HG03196 (cell line): ENCODE results near the gene GNAL.
"Not testable (repeated sequence)": the region's sequence is repeated elsewhere in the genome, so short reads cannot be mapped to it uniquely, and the experiment has no call there.

Source experiments
- ATAC-seq: cut with Tn5 transposase; IDR thresholded peaks from one replicate; pipeline ENCODE4 v1.9.1; 2021; ENCODE audit not compliant: unreplicated experiment

Gene GNAL

DNA sequence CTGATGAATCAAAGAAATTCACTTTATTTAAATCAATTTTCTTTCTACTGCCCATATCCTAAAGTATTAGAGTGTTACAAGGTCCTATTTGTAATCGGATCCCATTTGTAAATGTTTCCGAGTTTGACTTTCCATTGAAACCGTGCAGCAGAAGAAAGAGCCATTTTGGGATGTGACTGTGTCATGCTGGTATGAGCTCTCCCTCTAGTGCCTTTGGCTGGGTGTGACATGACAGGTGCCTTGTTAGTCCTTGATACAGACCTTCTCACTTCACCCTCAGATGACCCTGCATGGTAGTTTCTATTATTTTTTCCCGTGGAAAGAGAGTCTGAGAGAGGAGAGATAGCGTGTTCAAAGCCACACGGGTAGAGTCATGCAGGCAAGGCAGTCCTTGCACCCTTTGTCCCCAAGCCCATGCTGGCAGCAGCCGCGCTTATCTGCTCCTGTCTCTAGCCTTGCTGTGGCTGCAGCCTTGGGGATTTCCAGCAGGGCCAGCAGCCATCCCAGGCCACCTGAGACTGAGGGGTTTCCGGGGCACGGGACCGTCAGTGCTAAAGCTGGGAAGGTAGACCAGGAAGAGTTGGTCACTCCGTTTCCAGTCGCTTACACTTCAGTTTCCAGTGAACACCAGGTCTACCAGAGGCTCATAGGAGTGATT, 183.5 kb downstream of the GNAL start:
- ATAC-seq: no peak

DNA sequence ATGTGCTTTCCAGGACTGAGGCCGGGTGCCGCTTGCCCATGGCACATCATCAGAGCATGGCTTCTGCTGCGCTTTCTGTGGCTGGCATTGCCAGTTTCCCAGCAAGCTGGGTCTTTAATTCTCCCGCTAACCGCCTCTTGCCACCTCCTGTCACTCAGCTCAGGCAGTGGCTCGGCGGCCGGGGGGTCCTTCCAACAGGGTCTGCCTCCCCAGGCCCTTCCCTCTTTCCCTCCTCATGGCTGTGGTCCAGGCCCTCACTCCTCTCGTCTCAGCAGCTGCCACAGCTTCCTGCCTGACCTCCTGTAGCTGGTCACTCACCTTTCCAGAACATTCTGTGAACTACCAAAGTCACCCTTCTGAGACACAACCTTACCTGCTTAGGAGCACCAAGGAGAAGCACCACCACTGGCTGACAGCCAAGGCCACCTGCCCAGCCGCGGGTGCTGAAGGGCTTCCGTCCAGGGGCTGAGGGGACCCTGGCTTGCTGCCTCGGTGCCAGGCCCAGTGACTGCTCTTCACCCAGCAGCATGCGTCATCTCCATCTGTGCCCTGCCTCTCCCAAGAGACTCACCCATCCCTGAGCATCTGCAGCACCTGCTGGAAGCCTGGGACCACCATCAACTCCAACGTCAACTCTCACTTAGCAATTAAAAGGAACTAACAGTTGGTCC, 184.7 kb downstream of the GNAL start:
- ATAC-seq: no peak

DNA sequence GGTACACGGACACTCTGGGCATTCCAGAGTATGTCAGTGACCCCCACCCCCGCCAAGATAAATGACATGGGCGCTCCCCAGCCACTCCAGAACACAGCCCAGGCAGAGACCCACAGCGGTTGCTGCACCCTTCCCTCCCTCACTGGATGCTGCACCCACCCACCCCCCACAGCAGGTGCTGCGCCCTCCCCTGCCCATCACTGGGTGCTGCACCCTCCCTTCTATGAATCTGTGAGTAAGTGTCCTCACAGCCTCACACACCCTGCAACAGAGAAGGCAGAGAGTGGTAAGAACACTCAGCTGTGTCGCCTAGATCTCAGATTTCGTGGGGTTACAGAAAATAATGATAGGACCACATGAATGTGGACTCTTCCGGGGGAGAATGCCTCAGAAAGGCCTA, 185.6 kb downstream of the GNAL start:
- ATAC-seq: no peak

DNA sequence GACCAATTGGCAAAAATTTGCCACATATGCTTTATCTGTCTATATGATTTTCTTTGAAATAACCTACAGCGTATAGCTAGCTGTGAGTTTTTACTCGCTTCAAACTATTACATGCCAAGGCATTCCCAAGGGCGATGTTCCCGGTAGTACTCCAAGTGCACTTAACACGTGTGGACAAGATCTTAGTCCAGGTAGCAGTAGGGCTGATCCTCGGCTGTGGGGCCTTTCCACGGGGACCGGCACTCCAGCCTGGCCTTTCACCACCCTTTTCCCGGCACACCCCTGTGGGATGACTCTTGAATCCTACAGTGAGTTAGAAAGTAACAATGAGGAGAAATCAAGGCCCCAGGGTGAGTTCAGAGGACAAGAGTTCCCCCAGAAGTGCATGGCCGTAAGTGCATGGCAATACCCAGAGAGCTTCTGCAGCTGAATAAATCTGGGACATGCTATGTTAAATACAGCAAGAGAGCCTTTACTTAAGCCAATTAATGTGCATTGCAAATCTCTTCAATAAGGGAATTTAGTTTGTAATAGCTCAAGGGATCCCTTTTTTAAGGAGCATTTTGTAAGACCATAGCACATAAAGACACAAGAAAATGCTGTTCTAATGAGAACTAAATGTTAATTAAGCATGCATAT, 188.6 kb downstream of the GNAL start:
- ATAC-seq: no peak

DNA sequence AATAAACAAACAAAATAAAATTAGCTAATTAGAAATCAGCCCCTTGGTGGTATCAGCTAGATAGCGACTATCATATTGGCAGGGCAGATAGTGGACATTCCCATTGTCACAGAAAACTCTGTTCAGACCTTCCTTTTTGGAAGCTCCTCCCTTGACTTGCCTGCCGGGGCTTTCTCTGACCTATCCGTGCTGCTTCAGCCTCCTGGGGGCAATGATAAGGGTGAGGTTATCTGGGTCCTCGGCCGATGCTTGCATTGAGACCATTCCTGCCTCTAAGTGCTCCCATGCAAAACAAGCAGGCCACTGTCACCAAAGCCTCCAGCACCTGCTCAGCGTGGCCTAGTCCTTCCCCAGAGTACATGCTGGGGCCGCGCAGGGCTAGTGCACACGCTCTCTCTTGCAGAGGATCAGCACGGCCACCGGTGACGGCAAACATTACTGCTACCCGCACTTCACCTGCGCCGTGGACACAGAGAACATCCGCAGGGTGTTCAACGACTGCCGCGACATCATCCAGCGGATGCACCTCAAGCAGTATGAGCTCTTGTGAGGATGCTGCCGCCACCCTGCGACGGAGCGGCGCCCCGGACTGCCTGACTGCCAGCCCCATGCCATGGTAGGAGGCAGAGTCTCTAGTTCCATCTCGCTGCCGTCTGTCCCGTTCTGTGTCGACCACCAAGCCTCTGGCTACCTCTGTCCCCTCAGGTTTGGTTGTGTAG, 191.7 kb downstream of the GNAL start:
- ATAC-seq: no peak

DNA sequence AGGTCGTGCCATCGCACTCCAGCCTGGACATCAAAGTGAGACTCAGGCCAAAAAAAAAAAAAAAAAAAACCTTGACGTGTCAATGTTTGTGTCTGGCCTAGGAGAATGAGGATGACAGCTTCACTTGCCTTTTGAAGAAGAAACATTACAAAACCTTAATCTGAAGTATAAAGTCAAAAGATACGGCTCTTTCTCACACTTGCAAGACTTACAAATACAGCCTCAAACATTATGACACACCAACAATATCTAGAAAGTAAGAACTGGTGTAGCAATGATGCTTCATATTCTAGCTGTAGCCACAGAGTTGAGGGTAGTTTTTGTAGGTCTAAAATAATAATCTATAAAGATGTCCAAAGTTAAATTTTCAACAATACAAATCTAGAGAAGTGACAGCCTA, 193.6 kb downstream of the GNAL start:
- ATAC-seq: no peak

DNA sequence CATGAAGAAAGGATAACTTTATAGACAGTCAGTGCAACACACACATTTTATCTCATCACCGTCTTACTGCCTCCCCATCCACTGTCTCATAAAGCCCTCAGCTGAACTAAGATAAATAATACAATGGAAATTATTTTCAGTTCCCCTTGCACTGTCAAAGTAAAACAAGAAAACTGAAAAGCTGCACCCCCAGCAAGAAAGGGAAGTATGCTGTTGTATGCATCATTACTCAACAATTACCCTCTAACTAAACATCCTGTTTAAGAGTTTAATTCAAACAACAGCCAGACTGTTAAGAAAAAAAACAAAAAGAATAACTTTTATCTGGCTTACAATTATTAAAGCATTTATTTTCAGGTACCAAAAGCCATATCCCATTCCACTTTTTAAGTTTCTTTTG, 194.1 kb downstream of the GNAL start:
- peak; percentile 74 for ATAC-seq

DNA sequence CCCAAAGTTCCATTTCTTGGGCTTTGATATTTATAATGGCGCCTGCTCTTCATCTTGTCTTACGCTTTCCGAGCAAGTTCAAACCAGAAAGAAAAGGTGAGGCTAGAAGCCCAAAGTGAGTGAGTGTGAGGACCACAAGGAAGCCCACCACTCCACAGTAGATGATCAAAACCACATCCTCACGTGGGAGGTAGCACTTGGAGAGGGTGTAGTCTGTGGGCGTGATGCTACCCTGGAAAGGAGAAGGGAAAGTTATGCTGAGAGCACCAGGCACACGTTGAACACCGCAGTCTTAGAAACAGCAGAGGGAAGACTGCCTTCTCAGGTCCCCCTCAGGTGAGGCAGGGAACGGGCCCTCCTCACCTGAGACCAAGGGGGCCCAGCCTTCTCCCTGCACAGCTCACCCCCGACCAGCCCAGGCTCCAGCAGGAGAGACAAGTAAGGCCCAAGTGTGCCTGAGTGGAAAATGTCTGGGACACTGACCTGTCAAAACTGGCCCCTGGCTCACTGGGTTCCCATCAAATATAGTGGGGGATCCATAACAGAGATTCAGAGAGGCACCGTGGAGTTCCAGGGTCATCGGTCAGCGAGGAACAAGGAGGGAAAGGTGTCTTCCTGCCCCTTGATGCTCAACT, 195.4 kb downstream of the GNAL start:
- ATAC-seq: no peak

DNA sequence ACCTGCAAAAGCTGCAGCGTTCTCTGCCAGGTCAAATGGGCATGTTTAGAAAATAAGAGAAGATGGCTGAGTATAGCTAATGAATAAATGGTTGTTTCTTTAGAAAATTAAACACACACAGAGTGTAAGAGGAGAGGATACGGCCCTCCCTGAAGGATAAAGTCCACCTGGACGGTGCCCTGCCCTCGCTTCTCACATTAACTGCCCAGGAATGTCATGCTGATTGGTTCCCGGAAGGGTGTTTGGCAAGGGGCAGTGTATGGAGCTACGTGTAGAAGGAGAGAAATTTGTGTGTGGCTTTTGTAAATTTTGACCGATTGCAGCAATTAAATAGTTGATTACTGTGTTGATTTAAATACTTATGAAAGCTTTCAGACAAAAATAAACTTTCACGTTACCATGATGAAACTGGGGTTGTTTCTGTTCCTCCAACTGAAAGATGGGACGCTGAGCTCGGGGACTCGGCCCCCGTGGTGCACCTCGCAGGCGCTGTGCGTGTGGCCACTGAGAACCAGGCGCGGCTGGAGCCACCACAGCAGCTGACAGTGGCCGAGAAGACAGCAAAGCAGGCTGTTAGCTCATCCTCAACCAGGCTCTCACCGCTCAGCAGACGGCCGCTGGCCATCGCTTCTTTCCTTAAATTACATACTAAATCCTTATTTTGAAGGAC, 196.3 kb downstream of the GNAL start:
- no peak for ATAC-seq

DNA sequence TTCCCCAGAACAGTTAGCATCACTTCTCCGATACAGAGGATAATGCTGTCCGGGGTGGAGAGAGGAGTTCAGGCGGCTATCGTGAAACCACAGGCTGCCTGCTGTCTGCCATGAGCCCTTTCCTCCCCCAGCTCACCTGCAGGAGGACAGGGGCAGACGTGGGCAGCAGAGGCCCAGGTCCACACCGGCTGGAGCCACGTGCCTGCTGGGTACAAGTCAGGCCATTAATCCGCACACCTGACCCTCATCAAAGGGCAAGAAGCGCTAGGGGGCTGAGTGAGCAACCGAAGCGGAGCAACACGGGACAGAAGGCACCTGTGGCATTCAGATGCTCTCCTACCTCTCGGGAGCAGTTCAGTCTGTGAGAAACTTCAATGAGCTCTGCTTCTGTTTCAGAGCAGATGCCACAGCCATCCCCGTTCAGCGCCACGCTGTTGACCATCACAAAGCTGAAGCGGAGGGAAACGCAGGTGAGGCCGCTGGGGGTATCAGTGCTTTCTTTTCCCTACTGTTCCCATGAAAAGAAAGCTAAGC, 197.6 kb downstream of the GNAL start:
- no peak for ATAC-seq

DNA sequence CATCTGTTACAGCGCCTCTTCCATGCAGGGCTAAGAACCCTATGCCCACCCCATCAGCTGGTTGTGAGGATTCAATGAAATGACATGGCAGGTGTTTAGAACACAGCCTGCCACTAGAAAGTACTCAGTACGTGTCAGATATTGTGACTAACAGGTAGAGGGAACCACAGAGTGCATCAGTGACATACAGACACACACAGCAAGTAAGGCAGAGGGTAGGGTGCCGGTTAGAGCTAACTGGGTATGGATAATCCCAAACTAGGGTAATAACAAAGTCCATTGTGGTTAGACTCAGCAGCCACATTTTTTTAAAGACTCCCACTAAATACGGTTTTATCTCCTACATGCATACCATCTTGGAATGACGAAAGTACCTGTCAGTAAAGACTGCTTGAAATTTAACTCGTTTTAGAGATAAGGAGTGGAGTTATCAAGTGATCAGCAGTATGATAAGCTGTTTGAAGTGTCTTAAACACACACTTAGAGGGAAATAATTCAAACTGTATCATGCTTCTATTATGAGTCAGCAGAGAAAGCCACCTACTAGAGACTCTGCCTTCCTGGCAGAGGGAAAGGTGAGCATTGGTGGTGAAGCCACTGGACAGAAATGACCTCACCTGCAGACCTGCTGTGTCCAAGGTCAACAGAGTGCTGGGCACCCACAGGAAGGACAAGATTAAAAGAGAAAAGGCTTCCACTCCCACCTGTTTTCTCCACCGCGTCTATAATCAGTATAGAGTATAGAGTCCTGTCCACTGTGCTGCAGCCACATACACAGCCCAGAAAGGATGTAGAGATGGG, 198.5 kb downstream of the GNAL start:
- no peak for ATAC-seq

DNA sequence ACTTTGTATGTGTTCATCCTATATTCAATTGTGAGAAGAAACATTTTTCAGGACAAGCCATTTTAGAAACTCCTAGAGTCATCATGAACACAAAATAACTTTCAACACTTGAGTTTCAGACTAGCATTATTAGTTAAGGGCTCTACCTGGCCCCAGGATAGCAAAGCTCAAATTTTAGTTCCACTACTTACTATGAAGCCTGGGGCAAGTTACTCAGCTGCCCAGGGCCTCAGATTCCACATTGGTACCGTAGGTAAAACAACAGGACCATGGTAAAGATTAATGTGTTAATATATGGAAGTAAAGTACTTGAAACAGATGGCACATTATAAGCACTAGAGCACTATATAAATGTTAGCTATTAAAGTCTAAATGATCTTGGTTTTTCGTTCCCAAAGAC, 199.7 kb downstream of the GNAL start:
- no peak for ATAC-seq

DNA sequence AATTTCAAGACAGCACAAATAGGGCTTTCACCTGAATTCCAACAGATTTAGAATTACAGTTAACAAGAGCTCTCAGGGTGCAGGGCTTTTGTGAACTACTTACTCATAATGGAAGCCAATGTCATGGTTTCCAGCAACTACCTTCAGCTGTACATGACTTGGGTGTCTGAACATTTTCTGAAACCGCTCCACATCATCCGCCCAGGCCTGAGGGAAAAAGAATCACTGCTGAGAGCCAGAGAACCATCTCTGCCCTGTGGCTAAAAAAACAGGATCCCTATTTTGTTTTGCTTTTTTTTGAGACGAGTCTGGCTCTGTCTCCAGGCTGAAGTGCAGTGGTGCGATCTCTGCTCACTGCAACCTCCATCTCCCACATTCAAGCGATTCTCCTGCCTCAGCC, 200.2 kb downstream of the GNAL start:
- no peak for ATAC-seq

DNA sequence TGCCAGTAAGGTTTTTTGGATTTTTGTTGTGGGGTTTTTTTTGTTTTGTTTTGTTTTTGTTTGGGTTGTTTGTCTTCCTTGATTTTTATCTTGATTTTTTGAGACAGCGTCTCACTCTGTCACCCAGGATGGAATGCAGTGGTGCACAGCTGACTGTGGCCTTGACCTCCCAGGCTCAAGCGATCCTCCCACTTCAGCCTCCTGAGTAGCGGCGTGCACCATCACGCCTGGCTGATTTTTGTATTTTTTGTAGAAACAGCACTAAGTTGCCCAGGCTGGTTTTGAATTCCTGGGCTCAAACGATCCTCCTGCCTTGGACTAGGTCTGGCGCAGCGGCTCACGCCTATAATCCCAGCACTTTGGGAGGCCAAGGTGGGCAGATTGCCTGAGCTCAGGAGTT, 202.7 kb downstream of the GNAL start:
- no peak for ATAC-seq

DNA sequence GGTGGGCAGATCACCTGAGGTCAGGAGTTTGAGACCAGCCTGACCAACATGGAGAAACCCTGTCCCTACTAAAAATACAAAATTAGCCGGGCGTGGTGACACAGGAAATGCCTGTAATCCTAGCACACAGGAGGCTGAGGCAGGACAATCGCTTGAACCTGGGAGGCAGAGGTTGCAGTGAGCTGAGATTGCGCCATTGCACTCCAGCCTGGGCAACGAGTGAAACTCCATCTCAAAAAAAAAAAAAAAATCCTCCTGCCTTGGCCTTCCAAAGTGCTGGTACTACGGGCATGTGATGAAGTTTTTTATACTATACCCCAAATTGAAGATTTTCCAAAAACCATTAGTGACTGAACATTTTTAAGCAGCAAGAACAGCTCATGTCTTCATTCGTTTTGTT, 203.4 kb downstream of the GNAL start:
- not testable (repeated sequence) for ATAC-seq

DNA sequence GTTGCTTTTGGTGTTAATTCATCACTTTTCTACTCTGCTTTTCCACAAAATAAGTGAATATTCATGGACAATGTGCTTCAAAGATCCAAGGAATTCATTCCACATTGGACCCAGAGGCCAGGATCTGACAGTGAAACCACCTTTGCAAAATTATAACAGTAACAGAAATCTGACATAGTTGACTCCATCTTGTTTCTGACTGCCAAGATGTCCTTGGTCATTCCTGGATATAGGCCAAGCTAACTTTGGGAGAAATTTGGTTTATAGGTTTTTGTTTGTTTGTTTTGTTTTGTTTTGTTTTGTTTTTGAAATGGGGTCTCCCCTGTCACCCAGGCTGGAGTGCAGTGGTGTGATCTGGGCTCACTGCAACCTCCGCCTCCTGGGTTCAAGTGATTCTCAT, 208.7 kb downstream of the GNAL start:
- ATAC-seq: no peak

DNA sequence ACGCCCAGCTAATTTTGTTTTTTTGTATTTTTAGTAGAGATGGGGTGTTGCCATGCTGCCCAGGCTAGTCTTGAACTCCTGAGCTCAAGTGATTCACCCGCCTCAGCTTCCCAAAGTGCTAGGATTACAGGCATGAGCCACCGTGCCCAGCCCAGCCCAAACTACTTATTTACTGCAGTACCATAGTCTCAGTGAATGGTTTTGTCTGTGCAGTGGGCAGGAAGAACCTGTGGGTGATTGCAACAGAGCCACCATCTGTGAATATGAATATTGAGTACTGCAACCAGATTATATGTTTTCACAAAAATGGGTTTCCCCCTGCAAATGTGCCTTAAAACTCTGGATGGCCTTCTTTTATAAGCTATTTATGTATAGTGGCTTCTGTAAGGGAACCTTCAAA, 210.0 kb downstream of the GNAL start:
- no peak for ATAC-seq

DNA sequence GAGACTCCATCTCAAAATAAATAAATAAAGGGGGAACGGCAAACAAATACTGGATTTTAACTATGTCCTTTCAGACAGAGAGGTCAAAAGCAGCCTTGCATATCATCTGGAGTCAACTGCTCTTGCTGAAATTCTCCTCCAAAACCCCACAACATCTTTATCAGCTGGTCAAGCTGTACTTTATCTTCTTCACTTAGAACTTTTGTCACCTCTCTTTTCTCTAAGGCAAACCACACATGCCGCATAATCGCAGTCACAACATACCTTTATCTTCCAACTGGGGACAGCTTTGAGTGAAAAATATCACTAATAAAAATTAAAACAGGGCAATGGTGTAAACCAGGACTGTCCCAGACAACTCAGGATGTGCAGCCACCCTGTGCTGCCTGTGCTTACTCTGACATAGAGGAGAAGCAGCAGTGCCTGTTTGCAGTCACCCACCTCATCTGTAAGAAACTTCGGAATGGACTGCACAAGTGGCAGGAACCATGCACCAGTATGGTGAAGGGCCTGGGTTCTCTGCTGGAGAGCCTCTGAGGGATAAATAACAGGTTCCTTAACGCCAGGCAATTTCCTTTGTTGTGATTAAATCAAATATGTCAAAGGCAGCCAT, 212.9 kb downstream of the GNAL start:
- ATAC-seq: no peak

DNA sequence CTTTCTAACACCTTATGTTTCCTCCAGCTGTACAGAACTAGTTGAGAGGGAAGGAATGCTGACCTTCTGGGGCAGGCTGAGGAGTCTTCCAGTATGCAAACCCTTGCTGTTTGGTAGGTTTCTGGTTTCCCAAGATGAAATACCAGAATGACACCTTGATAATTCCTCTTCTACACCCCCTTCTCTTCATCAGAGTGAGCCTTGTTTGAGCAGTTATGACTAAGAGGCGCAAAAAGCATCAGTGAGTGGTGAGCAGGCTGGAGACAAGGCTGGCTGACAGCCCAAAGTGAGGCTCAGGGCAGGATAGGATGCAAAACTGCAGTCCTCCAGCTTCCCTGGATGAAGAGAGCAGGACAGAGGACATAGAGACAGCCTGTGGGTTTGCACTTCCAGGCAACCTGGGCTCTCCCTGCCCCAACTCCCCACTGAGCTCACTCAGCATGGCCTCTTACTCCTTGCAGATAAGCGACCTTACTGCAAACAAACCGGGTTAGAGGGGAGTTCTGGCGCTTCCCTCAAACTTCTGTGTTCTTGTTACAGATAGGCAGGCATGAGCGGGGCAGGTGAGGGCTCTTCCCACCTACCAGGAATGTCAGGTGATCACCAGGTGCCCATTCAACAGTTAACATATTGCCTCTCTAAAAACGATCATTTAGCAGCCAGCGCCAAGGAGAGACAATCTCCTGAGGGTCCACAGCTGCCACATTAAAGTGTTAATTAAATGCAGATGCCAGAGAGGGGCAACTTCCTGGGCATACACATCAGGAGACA, 213.6 kb downstream of the GNAL start:
- no peak for ATAC-seq
